Hepatocyte (in vitro differentiated cells): ENCODE results near the gene TTC39A.

Experiments used
- EZH2 ChIP-seq: fragments of 200-600 bp; sonication (generic); IDR thresholded peaks from 2 replicates; pipeline ENCODE4 v1.6.1; 2016; ENCODE audit warnings: antibody characterized with exemption, mild to moderate bottlenecking, borderline replicate concordance
- TF ChIP-seq, protein P1 (sequence below): fragments of 200-600 bp; sonication (generic); IDR thresholded peaks from 2 replicates; pipeline ENCODE4 v1.5.1; 2016; ENCODE audit warnings: antibody characterized with exemption, mild to moderate bottlenecking; ENCODE audit not compliant: poor library complexity

GRCh38 chr1:51287966-51288365 lies 42.4 kb downstream of the TTC39A start:
- TF ChIP-seq, protein P1, sequence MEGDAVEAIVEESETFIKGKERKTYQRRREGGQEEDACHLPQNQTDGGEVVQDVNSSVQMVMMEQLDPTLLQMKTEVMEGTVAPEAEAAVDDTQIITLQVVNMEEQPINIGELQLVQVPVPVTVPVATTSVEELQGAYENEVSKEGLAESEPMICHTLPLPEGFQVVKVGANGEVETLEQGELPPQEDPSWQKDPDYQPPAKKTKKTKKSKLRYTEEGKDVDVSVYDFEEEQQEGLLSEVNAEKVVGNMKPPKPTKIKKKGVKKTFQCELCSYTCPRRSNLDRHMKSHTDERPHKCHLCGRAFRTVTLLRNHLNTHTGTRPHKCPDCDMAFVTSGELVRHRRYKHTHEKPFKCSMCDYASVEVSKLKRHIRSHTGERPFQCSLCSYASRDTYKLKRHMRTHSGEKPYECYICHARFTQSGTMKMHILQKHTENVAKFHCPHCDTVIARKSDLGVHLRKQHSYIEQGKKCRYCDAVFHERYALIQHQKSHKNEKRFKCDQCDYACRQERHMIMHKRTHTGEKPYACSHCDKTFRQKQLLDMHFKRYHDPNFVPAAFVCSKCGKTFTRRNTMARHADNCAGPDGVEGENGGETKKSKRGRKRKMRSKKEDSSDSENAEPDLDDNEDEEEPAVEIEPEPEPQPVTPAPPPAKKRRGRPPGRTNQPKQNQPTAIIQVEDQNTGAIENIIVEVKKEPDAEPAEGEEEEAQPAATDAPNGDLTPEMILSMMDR = no peak
- no peak for TF ChIP-seq EZH2
